HG02798 (cell line): ENCODE data around the gene CDC40.
A peak's percentile ranks its signal among the peaks of the same experiment; 100 is the strongest.
"Not testable (repeated sequence)": the region's sequence is repeated elsewhere in the genome, so short reads cannot be mapped to it uniquely, and the experiment has no call there.

Experiments
- ATAC-seq: cut with Tn5 transposase; IDR thresholded peaks from one replicate; pipeline ENCODE4 v1.9.1; 2021; ENCODE audit warnings: mild to moderate bottlenecking; ENCODE audit not compliant: unreplicated experiment, poor library complexity

CDC40 gene

DNA sequence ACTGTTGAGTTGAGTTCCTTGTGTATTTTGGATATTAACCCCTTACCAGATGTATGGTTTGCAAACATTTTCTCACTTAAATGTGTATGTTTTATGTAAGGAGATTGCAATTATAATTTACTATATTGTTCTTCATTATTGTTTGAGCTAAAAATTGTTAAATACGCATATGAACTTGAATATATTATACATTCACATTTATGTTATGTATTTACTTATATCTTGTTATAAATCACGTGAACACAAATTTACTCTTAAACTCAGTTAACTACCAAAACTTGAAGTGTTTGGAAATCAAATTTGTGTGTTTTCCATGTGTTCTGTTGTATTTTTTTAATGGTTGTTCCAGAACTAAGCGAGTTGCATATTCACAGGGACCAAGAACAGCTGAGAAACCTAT, 18.3 kb downstream of the CDC40 start:
- no peak for ATAC-seq

DNA sequence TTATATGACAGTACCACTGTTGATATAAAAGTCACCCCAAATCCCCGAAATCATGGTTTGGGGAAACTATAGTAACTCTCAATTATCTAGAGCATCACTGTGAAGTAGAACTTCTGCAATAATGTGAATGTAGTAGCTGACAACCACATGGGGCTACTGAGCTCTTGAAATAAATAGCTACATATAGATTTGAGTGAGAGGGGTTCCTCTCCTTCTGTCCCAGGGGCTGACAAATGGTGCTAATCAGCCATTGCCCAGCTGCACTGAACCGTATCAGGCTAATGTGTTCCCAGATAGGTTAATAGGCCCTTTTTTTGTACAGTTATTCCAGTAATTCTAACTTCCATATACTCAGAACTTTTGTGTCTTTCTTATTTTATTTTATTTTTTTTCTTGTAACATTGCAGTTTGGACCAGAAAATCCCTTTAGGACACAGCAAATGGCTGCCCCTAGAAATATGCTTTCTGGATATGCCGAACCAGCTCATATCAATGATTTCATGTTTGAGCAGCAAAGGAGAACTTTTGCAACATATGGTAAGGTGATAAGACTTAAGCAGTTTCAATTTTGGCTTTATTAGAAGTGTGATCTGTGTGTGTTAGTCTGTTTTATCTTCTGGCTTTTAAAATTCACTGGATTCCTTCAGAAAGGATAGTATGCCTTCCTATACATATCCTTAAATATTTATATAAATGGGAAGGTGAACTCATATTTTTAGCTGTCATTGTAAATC, 21.1 kb downstream of the CDC40 start:
- ATAC-seq = no peak

DNA sequence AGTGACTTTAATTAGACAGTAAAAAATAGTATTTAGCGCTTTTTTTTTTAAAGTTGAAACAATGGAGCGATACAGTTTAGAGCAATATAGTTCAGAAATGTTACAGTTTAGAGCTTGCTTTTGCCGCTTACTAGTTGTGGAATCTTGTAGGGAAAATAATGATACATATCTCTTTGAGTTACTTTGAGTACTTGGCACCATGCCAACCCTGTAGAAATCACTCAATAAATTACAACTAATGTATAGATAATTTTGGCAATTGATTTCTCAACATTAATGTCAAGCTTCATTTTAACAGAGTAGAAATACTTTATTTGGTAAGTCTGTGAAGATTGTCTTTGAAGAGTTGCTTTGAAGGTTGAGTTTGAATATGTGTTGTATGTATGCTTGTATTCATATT, 27.4 kb downstream of the CDC40 start:
- ATAC-seq = no peak

DNA sequence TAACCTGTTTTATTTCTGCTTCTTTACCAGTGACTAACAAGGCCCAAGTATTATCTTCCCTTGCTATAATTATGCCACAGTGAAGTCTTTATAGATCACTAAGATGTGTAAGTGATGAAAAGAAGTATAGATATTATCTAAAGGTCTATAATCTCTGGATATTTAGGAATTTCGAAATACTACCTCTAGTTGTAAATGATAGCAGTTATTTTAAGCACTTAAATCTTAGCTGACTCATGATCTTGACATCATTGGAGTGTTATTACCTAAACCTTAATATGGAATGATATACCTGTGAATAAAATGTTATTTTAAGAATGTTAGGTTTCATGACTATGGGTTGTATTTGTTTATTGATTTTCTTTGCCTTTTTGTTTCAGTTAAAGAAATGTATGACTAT, 31.5 kb downstream of the CDC40 start:
- no peak for ATAC-seq

DNA sequence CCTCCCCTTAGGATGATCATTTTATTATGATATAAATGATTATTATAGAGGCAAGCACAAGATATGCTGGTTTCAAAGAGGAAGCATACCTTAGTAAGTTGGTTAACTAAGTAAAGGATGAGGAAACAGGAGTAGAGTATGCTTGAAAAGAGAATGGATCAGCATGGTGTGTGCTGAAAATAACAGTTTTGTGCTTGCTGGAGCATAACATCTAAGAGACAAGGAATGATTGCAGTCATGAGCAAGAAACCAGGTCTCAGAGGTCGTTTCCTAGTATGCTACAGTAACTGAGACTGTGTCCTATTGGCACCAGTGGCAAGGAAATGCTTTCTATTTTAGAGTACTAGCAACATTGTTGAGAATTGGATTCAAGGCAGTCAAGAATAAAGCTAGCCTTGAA, 34.1 kb downstream of the CDC40 start:
- no peak for ATAC-seq

DNA sequence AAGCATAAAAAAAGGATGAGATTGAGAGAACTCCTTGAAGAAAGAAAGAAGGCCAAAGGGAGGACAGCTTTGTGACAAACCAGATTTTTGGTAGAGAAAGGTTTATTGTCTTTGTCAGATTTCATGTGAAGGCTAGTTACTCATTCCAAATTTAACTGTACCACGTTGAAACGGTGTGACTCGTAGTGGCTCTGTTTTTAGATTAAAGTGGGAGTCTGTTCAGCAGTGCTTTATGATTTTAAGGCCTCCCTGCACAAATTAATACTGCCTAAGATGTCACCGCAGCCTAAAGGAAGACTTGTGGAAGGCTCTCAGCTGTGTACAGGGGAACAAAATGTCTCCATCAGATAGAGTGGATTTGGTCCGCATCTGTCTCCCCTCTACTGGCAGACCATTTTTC, 35.9 kb downstream of the CDC40 start:
- ATAC-seq = no peak

DNA sequence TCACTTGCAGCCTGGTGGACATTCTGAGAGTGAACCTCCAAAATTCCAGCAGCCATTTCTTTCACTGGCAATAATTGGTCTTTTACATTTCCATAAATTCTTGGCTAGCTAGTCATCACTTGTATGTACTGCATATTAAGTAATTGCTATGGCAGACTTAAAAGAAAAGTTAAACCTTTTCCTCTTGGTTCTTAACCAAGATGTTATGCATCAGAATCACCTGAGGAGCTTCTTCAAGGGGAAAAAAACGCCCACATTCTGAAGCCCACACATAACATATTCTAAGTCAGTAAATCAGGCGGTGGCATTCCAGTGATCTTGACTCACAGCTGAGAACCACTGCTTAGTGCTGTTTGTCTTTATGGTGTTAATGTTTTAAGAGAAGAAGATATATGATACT, 37.0 kb downstream of the CDC40 start:
- no peak for ATAC-seq

DNA sequence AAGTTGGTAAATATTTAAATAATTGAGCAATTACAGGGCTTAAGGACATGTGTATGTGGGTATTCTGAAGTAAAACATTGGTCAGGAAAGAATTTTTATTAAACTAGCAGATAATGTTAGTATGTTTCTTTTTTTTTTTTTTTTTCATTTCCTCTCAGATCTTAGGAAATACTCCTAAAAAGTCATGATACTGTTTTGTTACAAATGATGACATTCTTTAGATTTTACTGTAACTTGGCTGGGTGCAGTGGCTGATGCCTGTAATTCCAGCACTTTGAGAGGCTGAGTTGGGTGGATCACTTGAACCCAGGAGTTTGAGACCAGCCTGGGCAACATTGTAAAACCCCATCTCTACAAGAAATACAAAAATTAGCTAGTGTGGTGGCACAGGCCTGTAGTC, 41.5 kb downstream of the CDC40 start:
- ATAC-seq = no peak

DNA sequence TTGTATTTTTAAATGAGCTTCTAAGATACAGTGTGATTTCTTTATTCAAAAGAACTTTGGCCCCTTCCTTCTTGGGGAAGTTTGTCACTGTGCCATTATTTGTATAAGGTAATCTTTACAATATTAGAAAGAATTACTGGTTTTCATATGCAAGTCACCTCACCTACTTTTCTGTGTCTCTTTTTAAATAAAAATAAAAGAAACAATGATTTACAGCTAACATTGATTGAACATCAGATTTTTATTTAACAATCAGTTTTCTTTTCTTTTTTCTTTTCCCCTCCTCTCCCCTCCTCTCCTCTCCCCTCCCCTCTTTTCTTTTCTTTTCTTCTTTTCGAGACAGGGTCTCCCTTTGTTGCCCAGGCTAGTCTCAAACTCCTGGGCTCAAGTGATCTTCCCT, 46.0 kb downstream of the CDC40 start:
- ATAC-seq = no peak

DNA sequence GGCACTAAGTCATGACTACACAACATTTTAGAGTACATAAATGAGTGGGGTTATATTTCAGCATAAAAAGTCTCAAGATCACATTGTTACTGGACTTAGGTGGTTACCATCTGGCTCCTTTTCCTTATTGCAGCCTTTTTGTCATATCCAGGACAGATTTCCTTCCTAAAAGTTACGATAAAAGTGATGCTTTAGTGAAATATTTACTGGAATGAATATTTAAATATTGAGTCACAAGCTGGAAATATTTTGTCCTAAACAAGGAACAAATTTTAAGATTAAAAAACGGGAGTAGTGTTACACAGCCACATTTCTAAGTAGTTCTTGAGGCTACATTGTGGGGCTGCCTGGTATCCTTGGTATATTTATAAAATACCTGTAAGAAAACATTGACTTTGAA, 52.2 kb downstream of the CDC40 start:
- ATAC-seq = no peak

DNA sequence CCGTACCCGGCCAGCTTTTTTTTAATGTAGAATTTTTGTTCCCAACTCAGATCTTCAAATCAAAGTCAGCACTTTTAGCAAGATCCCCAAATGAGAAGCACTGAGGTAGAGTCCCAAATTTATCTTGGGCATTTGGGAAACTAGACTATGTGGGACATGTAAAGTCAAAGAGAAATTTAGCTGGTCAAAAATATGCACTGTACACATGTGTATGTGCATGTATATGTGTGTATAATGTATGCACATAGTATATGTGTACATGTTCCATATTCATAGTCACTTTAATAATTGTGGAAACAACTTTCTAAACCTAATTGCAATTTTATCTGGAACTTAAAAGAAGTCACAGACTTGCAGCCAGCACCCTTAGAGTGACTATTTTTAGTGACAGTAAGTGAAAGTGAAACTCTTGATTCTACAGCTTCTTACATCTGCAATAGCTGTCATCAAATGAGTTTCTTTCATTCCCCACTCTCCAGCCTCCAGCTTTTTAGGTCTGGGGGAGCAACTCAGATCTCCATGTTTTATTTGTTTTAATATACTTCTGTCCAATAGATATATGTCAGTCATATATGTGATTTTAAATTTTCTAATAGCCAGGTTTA, 53.6 kb downstream of the CDC40 start:
- peak; percentile 94 for ATAC-seq

DNA sequence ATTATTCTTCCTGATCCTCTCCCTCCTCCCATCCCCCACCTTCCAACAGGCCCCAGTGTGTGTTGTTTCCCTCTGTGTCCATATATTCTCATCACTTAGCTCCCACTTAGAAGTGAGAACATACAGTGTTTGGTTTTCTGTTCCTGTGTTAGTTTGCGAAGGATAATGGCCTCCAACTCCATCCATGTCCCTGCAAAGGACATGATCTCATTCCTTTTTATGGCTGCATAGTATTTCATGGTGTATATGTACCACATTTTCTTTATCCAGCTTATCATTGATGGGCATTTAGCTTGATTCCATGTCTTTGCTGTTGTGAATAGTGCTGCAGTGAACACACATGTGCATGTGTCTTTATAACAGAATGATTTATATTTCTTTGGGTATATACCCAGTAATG, 55.8 kb downstream of the CDC40 start:
- ATAC-seq = not testable (repeated sequence)

DNA sequence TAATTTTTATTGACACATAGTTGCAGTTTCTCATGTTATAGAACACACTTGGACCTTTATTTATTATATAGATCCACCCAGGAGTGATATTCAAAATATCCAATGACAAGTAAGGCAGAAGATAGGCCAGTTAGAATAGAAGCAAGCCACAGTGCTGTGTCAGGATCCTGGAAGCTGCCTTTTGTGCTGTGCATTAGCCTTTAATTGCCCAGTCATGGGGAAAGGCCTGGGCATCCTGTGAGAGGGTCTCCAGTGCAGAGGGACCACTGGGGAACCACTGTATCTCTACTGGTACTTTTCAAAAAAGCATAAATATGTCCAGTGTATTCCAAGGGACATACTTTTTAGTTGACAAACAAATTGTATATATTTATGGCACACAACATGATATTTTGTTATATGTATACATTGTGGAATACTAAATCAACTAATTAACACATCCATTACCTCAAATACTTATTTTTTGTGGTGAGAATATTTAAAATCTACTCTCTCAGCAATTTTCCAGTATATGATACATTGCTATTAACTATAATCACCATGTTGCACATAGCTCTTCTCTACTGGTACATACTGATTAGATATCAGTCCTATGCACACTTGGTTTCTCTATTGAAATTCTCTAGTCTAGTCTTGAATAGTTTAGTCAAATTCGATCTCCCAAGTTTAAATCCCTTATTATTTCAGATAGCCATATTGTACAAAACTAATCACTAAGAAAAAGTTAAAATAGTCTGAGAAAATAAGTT, 59.5 kb downstream of the CDC40 start:
- no peak for ATAC-seq

DNA sequence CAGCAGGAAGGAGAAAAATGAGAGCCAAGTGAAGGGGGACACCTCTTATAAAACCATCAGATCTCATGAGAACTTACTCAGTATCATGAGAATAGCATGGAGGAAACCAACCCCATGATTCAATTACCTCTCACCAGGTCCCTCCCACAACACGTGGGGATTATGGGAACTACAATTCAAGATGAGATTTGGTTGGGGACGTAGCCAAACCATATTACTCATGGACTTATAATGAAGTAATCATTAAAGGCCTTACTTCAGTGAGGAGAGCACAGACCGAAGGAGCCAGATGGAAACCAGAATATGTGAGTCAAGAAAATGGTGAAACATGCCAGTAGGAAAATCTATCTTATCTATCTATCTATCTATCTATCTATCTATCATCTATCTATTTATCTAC, 64.4 kb downstream of the CDC40 start:
- not testable (repeated sequence) for ATAC-seq

DNA sequence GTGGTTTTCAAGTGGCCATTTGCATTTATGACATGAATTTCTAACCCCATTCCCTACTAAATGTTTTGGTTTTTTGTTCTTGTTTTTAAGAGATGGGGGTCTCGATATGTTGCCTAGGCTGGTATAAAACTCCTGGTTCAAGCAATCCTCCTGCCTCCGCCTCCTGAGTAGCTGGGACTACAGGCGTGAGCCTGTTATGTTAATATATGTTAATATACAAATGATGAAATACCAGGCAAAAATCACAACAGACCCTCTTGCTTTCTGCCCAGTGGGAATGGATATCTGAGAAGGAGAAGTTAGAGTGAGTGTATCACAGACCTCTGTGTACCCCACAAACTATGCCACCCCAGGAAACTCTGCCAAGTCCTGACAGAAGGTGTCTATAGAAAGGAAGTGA, 66.2 kb downstream of the CDC40 start:
- no peak for ATAC-seq

DNA sequence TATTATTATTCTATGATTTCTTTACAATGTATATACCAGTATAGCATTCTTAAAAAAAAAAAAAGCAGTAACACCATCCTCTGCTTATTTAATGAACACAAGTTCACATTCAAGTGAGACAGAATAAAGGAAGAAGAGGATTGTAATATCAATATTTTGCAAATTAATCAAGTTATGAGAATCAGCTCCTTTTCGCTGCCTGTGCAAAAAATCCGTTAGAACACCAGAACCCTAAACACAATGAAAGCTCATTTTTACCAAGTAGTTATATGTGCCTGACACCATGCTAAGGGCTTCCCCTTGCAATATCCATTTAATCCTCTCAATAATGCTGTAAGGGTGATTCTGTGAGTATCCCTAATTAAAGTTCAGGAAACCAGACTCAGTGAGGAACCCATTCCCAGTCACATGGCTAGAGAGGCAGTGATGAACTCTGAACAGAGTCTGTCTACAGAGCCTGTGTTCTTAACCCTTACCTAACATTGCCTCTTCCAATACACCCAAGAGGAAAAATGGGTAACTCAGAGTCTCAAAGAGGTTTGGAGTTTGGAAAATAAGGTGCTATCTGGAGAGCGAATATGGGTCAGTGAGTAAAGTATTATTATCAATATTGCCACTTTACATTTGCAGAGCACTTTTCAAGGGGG, 66.8 kb downstream of the CDC40 start:
- no peak for ATAC-seq

DNA sequence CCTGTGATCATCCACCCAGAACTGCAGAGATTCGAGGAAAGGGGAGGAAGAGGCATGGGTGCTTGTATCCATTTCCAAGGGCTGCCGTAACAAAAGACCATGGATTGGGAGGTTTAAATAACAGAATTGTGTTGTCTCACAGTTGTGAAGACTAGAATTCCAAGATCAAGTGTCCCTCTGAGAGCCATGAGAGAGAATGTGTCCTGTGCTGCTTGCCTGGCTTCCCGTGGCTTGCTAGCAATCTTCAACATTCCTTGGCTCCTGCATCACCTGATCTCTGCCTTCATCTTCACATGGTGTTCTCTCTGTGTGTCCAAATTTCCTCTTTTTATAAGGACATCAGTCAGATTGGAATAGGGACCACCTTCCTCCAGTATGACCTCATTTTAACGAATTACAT, 69.8 kb downstream of the CDC40 start:
- no peak for ATAC-seq

DNA sequence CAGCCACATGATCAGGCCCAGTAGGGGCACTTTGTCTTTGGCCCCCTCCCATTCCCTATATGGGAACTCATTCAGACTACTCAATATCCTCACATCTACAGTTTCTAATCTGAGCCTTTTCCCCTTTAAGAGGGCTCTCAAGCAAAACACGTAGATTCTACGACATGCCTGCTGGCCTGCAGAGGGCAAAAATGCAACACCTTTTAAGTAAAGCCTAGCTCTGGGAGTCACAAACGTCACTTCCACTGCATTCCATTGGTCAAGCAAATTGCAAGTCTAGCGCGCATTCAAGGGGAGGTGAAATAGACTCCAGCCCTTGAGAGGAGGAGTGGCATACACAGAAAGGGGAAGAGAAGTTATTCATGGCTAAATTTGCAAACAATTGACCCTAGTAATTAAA, 70.6 kb downstream of the CDC40 start:
- no peak for ATAC-seq

DNA sequence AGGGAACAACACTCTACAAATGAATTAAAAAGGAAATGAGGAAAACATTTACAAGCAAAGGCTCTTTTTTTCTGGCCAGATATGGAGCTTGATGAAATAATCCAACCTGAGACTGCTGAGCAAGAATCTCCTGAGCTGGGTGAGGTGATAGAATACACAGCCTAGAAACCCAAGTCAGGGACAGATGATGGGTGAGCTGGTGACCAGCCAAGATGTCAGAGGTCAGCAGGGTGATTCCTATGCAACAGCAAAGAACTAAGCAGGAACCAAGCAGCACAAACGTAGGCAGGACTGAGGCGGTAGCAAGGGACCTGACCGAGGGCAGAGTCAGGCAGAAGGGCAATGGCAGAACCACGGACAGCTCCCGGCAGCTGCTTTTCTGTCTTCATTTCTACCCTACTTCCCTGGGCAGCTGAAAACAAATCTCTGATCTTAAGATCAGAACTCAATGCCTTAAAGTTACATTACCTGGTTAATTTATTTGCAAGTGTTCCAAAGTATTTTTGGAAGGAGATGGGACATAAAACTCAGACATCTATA, 75.1 kb downstream of the CDC40 start:
- ATAC-seq = no peak

DNA sequence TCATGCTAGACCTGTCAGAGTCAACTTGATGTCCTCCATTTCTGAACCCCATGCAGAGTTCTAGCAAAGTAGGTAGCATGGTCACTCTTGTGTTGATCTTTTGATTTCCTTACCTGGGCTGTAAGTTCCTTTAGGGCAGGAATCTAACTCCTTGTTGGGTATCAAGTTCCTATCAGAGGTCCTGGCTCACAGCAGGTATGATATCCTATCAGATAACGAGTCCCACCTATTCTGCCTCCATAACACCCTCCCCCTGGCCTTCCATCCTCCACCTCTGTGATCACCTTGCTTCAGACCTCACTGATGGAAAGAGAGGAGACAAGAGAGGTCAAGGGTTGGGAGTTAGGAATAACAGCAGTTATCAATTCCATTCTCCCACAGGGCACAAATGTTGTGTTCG, 76.1 kb downstream of the CDC40 start:
- ATAC-seq = no peak

DNA sequence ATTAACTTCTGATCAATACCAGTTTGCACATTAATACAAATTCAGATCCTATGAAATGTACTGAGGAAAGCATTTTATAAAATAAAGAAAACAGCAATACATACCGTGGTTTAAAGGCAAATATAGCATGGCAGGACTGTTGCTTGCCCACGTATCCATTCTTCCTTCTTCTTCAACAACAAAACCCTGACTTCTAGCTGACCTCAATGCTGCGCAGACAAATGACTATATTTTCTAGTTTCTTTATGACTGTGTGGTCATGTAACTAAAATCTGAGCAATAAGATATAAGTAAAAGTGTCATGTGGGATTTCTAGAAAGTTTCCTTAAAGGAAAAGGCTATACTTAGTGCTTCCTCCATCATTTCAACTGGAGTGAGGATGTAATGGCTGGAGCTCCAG, 85.0 kb downstream of the CDC40 start:
- no peak for ATAC-seq
